Pancreas (tissue), 10 donors: ENCODE measurements around the gene LAMA2. TPM values are rescaled to one million over a fixed set of nuclear protein-coding genes. Genes with fewer than 3 reads are reported as not detected.

ENCODE experiments used
- ATAC-seq, 4 donors: fragments of 200-7000 bp; cut with Tn5 transposase; one replicate each; pipeline versions ENCODE4 v1.8.0 to v1.9.1; 2020; ENCODE audit warnings: mild to moderate bottlenecking in 4 of 4, moderate library complexity in 4 of 4
- DNase-seq, 6 donors: peaks; one replicate each; pipeline ENCODE4 v3.0.0-alpha.2; 2020
- FAIRE-seq: peaks from 2 replicates; lab custom pipeline; 2012; peaks lifted over from hg19 to GRCh38; lab: Jason Lieb, UNC
- H3K27ac ChIP-seq, 4 donors: fragments of 200-600 bp; sonication (generic); 1 replicate in 3 of 4; 2 replicates in 1 of 4; pipeline versions ENCODE4 v1.5.0 to v1.8.0; 2020
- H3K27me3 ChIP-seq, 4 donors: fragments of 200-600 bp; one replicate each; pipeline ENCODE4 v1.8.0; 2021
- H3K36me3 ChIP-seq, 3 donors: fragments of 200-600 bp; sonication (generic) in 1 of 3; one replicate each; pipeline versions ENCODE4 v1.5.0 to v1.8.0; 2020 to 2021
- H3K4me1 ChIP-seq, 3 donors: fragments of 200-600 bp; one replicate each; pipeline ENCODE4 v1.8.0; 2021
- H3K4me3 ChIP-seq, 4 donors: fragments of 200-600 bp; sonication (generic) in 2 of 4; one replicate each; pipeline versions ENCODE4 v1.5.0 to v1.8.0; 2020 to 2021
- H3K9me3 ChIP-seq, 4 donors: fragments of 200-600 bp; one replicate each; pipeline ENCODE4 v1.8.0; 2021
- WGBS, 2 donors: extraction: QIAGEN DNeasy Blood & Tissue Kit; methylation state at CpG; one replicate each; pipeline ENCODE4 v1.1.7; 2013; 5-methylcytosine and 5-hydroxymethylcytosine counted together
- intact Hi-C, 3 donors: fragments of 100-400 bp; cut with DNase I; formaldehyde crosslinking; loops; one replicate each; pipeline versions ENCODE4 v1.11.1 to v1.14.2; 2022
- polyA plus RNA-seq, 2 donors: library from polyadenylated mRNA; stranded (reverse); fragments of 200-250 nt; gene quantifications; one replicate each; pipeline ENCODE4 v1.2.3, GENCODE V29; 2013
- total RNA-seq, 6 donors: library from RNA; stranded (reverse); fragmentation: NEBNext Ultra II Directional in 4 of 6; extraction: Animal tissue kit (Norgen Biotek cat#: 25700) in 4 of 6; gene quantifications; one replicate each; pipeline versions ENCODE4 v1.2.1 to v1.2.4, GENCODE V29; 2021 to 2023
- TF ChIP-seq, protein P1 (sequence below), 4 donors: fragments of 200-600 bp; sonication (generic) in 3 of 4; IDR thresholded peaks; one replicate each; pipeline versions ENCODE4 v1.5.0 to v1.8.0; 2021; ENCODE audit warnings: antibody characterized with exemption in 4 of 4
- donor health status: healthy with polysubstance abuse.
- donor health status: DM: no; HTN: no; CAD: no; lungs with moderate emphysema.
- donor health status: DM: no; HTN: no; CAD: no.
- donor health status: control.
- donor health status: control.
- donor health status: Bipolar disorder and iron deficiency.
- donor health status: DM: yes; HTN: yes; CAD: no.
- donor health status: DM: no; HTN: no; CAD: no.
- donor health status: DM: no; HTN: no; CAD: no.
- donor health status: DM: yes; HTN: yes; CAD: no.

The LAMA2 gene, protein sequence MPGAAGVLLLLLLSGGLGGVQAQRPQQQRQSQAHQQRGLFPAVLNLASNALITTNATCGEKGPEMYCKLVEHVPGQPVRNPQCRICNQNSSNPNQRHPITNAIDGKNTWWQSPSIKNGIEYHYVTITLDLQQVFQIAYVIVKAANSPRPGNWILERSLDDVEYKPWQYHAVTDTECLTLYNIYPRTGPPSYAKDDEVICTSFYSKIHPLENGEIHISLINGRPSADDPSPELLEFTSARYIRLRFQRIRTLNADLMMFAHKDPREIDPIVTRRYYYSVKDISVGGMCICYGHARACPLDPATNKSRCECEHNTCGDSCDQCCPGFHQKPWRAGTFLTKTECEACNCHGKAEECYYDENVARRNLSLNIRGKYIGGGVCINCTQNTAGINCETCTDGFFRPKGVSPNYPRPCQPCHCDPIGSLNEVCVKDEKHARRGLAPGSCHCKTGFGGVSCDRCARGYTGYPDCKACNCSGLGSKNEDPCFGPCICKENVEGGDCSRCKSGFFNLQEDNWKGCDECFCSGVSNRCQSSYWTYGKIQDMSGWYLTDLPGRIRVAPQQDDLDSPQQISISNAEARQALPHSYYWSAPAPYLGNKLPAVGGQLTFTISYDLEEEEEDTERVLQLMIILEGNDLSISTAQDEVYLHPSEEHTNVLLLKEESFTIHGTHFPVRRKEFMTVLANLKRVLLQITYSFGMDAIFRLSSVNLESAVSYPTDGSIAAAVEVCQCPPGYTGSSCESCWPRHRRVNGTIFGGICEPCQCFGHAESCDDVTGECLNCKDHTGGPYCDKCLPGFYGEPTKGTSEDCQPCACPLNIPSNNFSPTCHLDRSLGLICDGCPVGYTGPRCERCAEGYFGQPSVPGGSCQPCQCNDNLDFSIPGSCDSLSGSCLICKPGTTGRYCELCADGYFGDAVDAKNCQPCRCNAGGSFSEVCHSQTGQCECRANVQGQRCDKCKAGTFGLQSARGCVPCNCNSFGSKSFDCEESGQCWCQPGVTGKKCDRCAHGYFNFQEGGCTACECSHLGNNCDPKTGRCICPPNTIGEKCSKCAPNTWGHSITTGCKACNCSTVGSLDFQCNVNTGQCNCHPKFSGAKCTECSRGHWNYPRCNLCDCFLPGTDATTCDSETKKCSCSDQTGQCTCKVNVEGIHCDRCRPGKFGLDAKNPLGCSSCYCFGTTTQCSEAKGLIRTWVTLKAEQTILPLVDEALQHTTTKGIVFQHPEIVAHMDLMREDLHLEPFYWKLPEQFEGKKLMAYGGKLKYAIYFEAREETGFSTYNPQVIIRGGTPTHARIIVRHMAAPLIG (N-terminal part only)
- 10 to 100 TPM in 2 of 6 donors, 1 to 10 TPM in 4; 5.1 to 26.2 (median 8.0) TPM for total RNA-seq
- polyA plus RNA-seq: 1 to 10 TPM; 1.2 to 1.7 TPM

GRCh38 chr6:128882991-128883611, at the start of gene LAMA2:
Gene LAMA2, plus strand, starts transcription at chr6:128883138. Its CDS starts 108 bp downstream, at chr6:128883246.
- ATAC-seq: peak; percentile 48 to 92 (median 84)
- no peak within 1 kb of the TSS for H3K27ac ChIP-seq
- H3K27me3 ChIP-seq: peaks cover 0 to 6% (median 0%) of the 10 kb centered on the region in 4 donors
- TF ChIP-seq, protein P1, sequence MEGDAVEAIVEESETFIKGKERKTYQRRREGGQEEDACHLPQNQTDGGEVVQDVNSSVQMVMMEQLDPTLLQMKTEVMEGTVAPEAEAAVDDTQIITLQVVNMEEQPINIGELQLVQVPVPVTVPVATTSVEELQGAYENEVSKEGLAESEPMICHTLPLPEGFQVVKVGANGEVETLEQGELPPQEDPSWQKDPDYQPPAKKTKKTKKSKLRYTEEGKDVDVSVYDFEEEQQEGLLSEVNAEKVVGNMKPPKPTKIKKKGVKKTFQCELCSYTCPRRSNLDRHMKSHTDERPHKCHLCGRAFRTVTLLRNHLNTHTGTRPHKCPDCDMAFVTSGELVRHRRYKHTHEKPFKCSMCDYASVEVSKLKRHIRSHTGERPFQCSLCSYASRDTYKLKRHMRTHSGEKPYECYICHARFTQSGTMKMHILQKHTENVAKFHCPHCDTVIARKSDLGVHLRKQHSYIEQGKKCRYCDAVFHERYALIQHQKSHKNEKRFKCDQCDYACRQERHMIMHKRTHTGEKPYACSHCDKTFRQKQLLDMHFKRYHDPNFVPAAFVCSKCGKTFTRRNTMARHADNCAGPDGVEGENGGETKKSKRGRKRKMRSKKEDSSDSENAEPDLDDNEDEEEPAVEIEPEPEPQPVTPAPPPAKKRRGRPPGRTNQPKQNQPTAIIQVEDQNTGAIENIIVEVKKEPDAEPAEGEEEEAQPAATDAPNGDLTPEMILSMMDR (IDR thresholded peaks at IDR 0.05): no peak
- FAIRE-seq: no peak
- H3K36me3 ChIP-seq: no peaks in the 10 kb centered on the region
- H3K9me3 ChIP-seq: no peaks in the 10 kb centered on the region
- intact Hi-C loops: no loop called here
- H3K4me3 ChIP-seq: peak within 1 kb of the TSS in 3 of 4 donors; percentile 11 to 43 (median 24)
- H3K4me1 ChIP-seq: no peaks in the 10 kb centered on the region
- peak; percentile 13 to 68 (median 38) for DNase-seq
- WGBS, 2 donors: 4% methylated on average over 36 of the region's 36 CpGs

DNA sequence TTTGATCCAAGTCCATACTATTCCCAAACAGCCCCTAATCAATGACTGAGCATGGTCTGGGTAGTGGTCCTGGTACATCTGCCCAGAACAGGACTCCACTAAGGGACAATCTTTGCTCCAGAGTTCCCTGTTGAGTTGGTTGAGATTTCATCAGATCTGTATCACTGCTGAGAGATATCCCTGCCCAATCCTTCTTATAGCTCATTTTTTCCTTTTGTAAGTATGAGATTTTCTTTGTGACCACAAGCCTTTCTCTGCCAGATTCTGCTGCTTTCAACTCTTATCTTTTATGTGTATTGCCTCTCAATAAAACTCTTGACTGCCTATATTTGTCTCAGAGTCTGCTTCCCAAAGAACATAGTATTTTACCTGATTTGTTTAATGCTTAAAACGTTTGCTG, 46.2 kb upstream of the LAMA2 start:
- no peaks in the 10 kb centered on the region for H3K9me3 ChIP-seq
- FAIRE-seq: no peak
- no peak overlapping the region for H3K4me3 ChIP-seq
- no peak overlapping the region for H3K27ac ChIP-seq
- TF ChIP-seq, protein P1 (IDR thresholded peaks at IDR 0.05): no peak
- ATAC-seq: no peak
- WGBS, 2 donors: 18 to 21% methylated on average over 1 of the region's 1 CpG
- DNase-seq: no peak
- no peaks in the 10 kb centered on the region for H3K4me1 ChIP-seq
- H3K36me3 ChIP-seq: no peaks in the 10 kb centered on the region
- H3K27me3 ChIP-seq: no peaks in the 10 kb centered on the region
- intact Hi-C loops: no loop called here

- no peak for DNase-seq
- H3K27me3 ChIP-seq: no peaks in the 10 kb centered on the region
- ATAC-seq: no peak
- intact Hi-C loops: no loop called here
- FAIRE-seq: no peak
- TF ChIP-seq, protein P1 (IDR thresholded peaks at IDR 0.05): no peak
- H3K4me1 ChIP-seq: no peaks in the 10 kb centered on the region
- H3K9me3 ChIP-seq: no peaks in the 10 kb centered on the region
- H3K36me3 ChIP-seq: no peaks in the 10 kb centered on the region
- 34 to 36% methylated on average over 4 of the region's 4 CpGs for WGBS, 2 donors
- H3K27ac ChIP-seq: no peak overlapping the region
- H3K4me3 ChIP-seq: no peak overlapping the region
These were observed 41.4 kb upstream of the LAMA2 start for GRCh38 chr6:128841518-128841917.

- DNase-seq (no peak), FAIRE-seq (no peak), ATAC-seq (no peak)
- TF ChIP-seq, protein P1 (IDR thresholded peaks at IDR 0.05): no peak
- no peaks in the 10 kb centered on the region for H3K4me1 ChIP-seq
- intact Hi-C loops: no loop called here
- WGBS, 2 donors: 53 to 60% methylated on average over 2 of the region's 2 CpGs
- H3K27ac ChIP-seq: no peak overlapping the region
- no peak overlapping the region for H3K4me3 ChIP-seq
- H3K36me3 ChIP-seq: no peaks in the 10 kb centered on the region
- H3K27me3 ChIP-seq: no peaks in the 10 kb centered on the region
- no peaks in the 10 kb centered on the region for H3K9me3 ChIP-seq
These were observed 38.3 kb upstream of the LAMA2 start for GRCh38 chr6:128844598-128844997.
